Heart left ventricle (tissue), 16 donors: Measurements from ENCODE around the gene TMEM271. TPM values are rescaled to one million over a fixed set of nuclear protein-coding genes. Genes with fewer than 3 reads are reported as not detected.

Experiments
- ATAC-seq, 4 donors: fragments of 200-7000 bp; cut with Tn5 transposase; one replicate each; pipeline ENCODE4 v1.9.1; 2020 to 2022; ENCODE audit warnings: moderate library complexity in 4 of 4, mild to moderate bottlenecking in 3 of 4, moderate number of reproducible peaks in 1 of 4
- DNase-seq, 5 donors: peaks; one replicate each; pipeline ENCODE4 v3.0.0-alpha.2; 2020
- H3K27ac ChIP-seq, 12 donors: fragments of 200-600 bp; sonication (generic) in 4 of 12; one replicate each; pipeline versions ENCODE4 v1.5.0 to v1.8.0; 2016 to 2022; ENCODE audit warnings: mild to moderate bottlenecking in 2 of 12
- H3K27me3 ChIP-seq, 9 donors: fragments of 200-600 bp; sonication (generic) in 2 of 9; one replicate each; pipeline versions ENCODE4 v1.5.1 to v1.8.0; 2016 to 2022; ENCODE audit warnings: mild to moderate bottlenecking in 3 of 9
- H3K36me3 ChIP-seq, 9 donors: fragments of 200-600 bp; sonication (generic) in 2 of 9; one replicate each; pipeline versions ENCODE4 v1.5.0 to v1.8.0; 2018 to 2022; ENCODE audit warnings: mild to moderate bottlenecking in 2 of 9
- H3K4me1 ChIP-seq, 12 donors: fragments of 200-600 bp; sonication (generic) in 4 of 12; one replicate each; pipeline versions ENCODE4 v1.5.0 to v1.8.0; 2016 to 2022; ENCODE audit warnings: mild to moderate bottlenecking in 3 of 12
- H3K4me3 ChIP-seq, 12 donors: fragments of 200-600 bp; sonication (generic) in 4 of 12; one replicate each; pipeline versions ENCODE4 v1.5.0 to v1.8.0; 2017 to 2022; ENCODE audit warnings: mild to moderate bottlenecking in 9 of 12, moderate library complexity in 4 of 12
- H3K9me3 ChIP-seq, 12 donors: fragments of 200-600 bp; sonication (generic) in 4 of 12; one replicate each; pipeline versions ENCODE4 v1.5.0 to v1.8.0; 2016 to 2022; ENCODE audit warnings: mild to moderate bottlenecking in 1 of 12
- CTCF ChIP-seq, 12 donors: fragments of 200-600 bp; sonication (generic) in 4 of 12; IDR thresholded peaks; one replicate each; pipeline versions ENCODE4 v1.5.0 to v1.8.0; 2018 to 2022; ENCODE audit warnings: antibody characterized with exemption in 12 of 12, mild to moderate bottlenecking in 5 of 12
- POLR2A ChIP-seq, 2 donors: fragments of 450-650 bp; IDR thresholded peaks; one replicate each; pipeline ENCODE4 v1.6.1; 2017; ENCODE audit warnings: antibody characterized with exemption in 2 of 2, mild to moderate bottlenecking in 2 of 2, moderate library complexity in 2 of 2
- WGBS, 4 donors: extraction: QIAGEN DNeasy Blood & Tissue Kit in 2 of 4; methylation state at CpG; one replicate each; pipeline versions ENCODE4 v1.1.5 to v1.1.7; 2013 to 2018; 5-methylcytosine and 5-hydroxymethylcytosine counted together
- intact Hi-C, 10 donors: fragments of 100-400 bp; cut with DNase I; formaldehyde crosslinking; loops; one replicate each; pipeline versions ENCODE4 v1.11.1 to v1.14.2; 2022
- polyA plus RNA-seq, 2 donors: library from polyadenylated mRNA; stranded (reverse); fragments of 200-250 nt; gene quantifications; one replicate each; pipeline ENCODE4 v1.2.3, GENCODE V29; 2013
- total RNA-seq, 9 donors: library from RNA; depleted of rRNA in 2 of 9; stranded (reverse); fragments of >200 nt in 2 of 9; fragmentation: NEBNext Ultra II Directional in 3 of 9; extraction: Animal tissue kit (Norgen Biotek cat#: 25700) in 3 of 9; gene quantifications; one replicate each; pipeline versions ENCODE4 v1.1.0 to v1.2.4, GENCODE V29; 2016 to 2023
- donor health status: ischemic (EF 13 %, LVEDD 7.1; RV severe dilation, severe dysfunction).
- donor health status: healthy with polysubstance abuse.
- donor health status: DM: no; HTN: yes; CAD: no.
- donor health status: DM: no; HTN: no; CAD: no.
- donor health status: ischemic (EF 25% LVEDD 6.9; RV normal size, moderate dysfunction).
- donor health status: ischemic (EF 25% LVEDD 5.7; RV mildly dilated, moderate dysfunction).
- donor health status: healthy.
- donor health status: DM: yes; HTN: yes; CAD: no.
- donor health status: ischemic (EF 35%, LVEDD 5.7; RV mildly dilated, moderate dysfunction).
- donor health status: nonischemic (EF 11% LVEDD 7.7; RV severe dilation, severe dysfunction).
- donor health status: DM: yes; HTN: yes; CAD: no.
- donor health status: PGD.
- donor health status: ischemic (EF 29% LVEDD 5.4; RV normal size, mild dysfunction).
- donor health status: nonischemic (EF 23%, LVEDD 6.1; RV moderate dilation, normal function).

TMEM271 gene
- total and polyA plus RNA-seq, 11 donors = not detected

DNA sequence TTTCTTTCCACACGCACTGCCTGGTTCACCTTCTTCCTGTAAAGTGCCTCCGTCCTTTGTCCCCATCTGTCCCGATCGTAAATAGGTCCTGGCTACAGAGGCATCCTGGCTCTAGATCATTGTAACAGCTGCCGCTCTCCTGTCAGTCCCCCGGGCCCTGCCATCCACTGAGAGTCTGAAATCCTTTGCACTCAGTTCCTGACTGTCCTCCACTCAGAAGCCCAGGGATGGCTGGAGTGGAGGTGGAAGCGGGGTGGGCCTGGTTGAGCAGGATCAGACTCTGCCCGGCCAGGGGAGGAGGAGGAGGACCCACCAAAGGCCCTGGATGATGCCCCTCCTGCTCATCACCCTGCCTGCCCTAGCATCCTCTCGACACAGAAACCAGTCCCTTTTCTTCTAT is 47.3 kb downstream of the TMEM271 start:
- Histone ChIP-seq H3K27ac (no peak overlapping the region), H3K4me1 (no peaks in the 10 kb centered on the region), H3K36me3 (peaks cover 3 to 98% (median 88%) of the 10 kb centered on the region in 9 donors), H3K27me3 (no peaks in the 10 kb centered on the region), H3K9me3 (no peaks in the 10 kb centered on the region), H3K4me3 (no peak overlapping the region)
- intact Hi-C loops = no loop called here
- no peak for ATAC-seq
- TF ChIP-seq CTCF (IDR thresholded peaks at IDR 0.05) (no peak), POLR2A (IDR thresholded peaks at IDR 0.05) (no peak)
- no peak for DNase-seq
- 79 to 88% (median 83%) methylated on average over 9 of the region's 9 CpGs for WGBS, 4 donors

DNA sequence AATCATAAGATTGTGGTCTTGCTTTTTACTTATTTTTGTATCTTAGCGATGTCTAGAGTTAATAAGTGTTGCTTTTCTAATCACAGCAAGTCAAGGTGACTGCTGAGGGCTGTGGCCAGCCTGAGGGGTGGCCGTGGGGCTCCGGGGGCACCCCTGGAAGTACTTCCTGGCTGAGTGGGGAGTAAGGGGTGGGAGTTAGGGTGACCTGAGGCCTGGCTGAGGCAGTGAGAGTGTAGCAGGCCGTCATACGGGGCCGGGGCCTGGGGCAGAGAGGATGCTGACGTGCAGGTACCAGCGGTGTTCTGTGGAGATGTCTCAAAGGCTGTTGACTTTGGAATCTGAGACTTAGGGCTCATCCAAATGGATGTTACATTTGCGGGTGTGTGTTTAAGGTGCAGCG is 47.8 kb downstream of the TMEM271 start:
- H3K4me1 ChIP-seq = no peaks in the 10 kb centered on the region
- DNase-seq (no peak), ATAC-seq (no peak)
- H3K27ac ChIP-seq = no peak overlapping the region
- H3K36me3 ChIP-seq = peaks cover 3 to 98% (median 90%) of the 10 kb centered on the region in 9 donors
- H3K27me3 ChIP-seq = no peaks in the 10 kb centered on the region
- intact Hi-C loops = no loop called here
- TF ChIP-seq POLR2A (IDR thresholded peaks at IDR 0.05) = no peak
- WGBS, 4 donors = 90 to 96% (median 91%) methylated on average over 10 of the region's 10 CpGs
- H3K9me3 ChIP-seq = no peaks in the 10 kb centered on the region
- no peak overlapping the region for H3K4me3 ChIP-seq

DNA sequence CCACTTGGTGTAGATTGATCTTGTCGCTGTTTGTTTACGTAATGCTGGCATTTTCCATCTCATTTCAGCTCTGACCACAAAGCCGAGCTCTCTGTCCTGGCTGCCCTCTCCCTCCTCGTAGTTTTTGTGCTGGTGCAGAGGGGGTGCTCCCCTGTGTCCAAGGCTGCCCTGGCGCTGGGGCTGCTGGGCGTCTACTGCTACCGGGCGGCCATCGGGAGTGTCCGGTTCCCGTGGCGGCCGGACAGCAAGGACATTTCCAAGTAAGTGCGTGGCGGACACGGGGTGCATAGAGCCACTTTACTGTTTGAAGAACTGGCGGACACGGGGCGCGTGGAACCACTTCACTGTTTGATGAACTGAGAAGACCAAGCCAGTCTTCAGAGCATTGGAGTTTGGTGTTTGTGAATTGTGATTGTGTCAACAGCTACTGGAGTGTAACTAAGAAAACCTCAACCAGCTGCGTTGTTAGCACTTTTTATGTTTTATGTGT is 49.1 kb downstream of the TMEM271 start:
- Histone ChIP-seq H3K27me3 (no peaks in the 10 kb centered on the region), H3K9me3 (no peaks in the 10 kb centered on the region), H3K27ac (no peak overlapping the region), H3K4me3 (no peak overlapping the region), H3K36me3 (peaks cover 3 to 100% (median 93%) of the 10 kb centered on the region in 9 donors), H3K4me1 (no peaks in the 10 kb centered on the region)
- 96 to 98% (median 97%) methylated on average over 21 of the region's 21 CpGs for WGBS, 4 donors
- intact Hi-C loops = no loop called here
- TF ChIP-seq POLR2A (IDR thresholded peaks at IDR 0.05) (no peak), CTCF (IDR thresholded peaks at IDR 0.05) (no peak)
- no peak for ATAC-seq
- no peak for DNase-seq

DNA sequence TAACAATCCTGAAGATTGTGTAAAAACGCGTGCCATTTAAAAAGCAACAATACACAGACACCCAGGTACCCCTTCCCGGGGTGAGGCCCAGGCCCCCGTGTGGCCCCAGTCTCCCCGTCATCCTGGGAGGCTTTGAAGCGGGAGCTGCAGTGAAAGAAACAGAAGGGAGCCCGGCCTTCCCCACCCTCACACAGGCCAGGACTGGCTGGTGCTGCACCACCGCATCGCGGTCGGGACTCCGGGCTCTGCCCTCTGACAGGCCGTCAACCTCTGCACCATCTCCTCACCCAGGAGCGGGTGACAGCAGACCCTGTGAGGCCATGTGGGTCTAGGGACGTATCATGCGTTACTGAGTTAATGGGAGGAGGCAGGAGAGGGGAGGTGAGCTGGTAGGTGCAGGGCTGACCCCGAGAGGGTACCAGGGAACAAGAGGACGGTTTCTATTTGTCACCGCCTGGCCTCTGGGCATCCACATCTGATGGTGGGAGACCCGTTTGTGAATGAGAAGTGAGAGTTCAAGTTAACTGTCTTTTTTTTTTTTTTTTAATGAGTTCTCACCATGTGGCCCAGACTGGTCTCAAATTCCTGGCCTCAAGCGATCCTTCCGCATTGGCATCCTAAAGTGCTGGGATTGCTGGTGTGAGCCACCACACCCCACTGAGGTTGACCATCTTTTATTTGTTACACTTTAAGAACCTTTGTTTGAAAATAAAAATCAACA is 49.7 kb downstream of the TMEM271 start:
- 93 to 95% (median 94%) methylated on average over 22 of the region's 22 CpGs for WGBS, 4 donors
- intact Hi-C loops = no loop called here
- TF ChIP-seq CTCF (IDR thresholded peaks at IDR 0.05) (no peak), POLR2A (IDR thresholded peaks at IDR 0.05) (no peak)
- no peak for DNase-seq
- no peaks in the 10 kb centered on the region for H3K27me3 ChIP-seq
- no peaks in the 10 kb centered on the region for H3K4me1 ChIP-seq
- no peaks in the 10 kb centered on the region for H3K9me3 ChIP-seq
- ATAC-seq = no peak
- H3K36me3 ChIP-seq = peaks cover 3 to 100% (median 93%) of the 10 kb centered on the region in 9 donors
- no peak overlapping the region for H3K4me3 ChIP-seq
- no peak overlapping the region for H3K27ac ChIP-seq
